HEK293 (cell line): ENCODE measurements around the gene PSTK.

Experiments used
- CTCF ChIA-PET: fragments of 350-600 bp; formaldehyde crosslinking; extraction: SDS; loops from one replicate; lab custom pipeline; 2021; ENCODE audit warnings: antibody characterized with exemption; lab: Yijun Ruan, JAX
- POLR2A ChIA-PET: fragments of 300-600 bp; formaldehyde crosslinking; extraction: SDS; loops from one replicate; lab custom pipeline; 2020; ENCODE audit warnings: antibody characterized with exemption, inconsistent platforms; lab: Yijun Ruan, JAX
- H3K27ac ChIP-seq: fragments of 200-500 bp; sonication (Bioruptor generic); 2 replicates; pipeline ENCODE4 v1.5.1; 2014; ENCODE audit warnings: low read depth, low read length, control low read depth, inconsistent platforms; ENCODE audit errors: extremely low read depth
- H3K36me3 ChIP-seq, 2 experiments: fragments of 200-500 bp in 1 of 2; sonication (Bioruptor generic) in 1 of 2; 1 replicate in 1 of 2; 2 replicates in 1 of 2; pipeline ENCODE4 v1.5.1; 2014 to 2017; ENCODE audit warnings: inconsistent platforms in 2 of 2, low read length in 2 of 2; ENCODE audit not compliant: control insufficient read depth in 2 of 2, insufficient read depth in 1 of 2
- H3K4me1 ChIP-seq: fragments of 200-500 bp; sonication (Bioruptor generic); 2 replicates; pipeline ENCODE4 v1.5.1; 2014; ENCODE audit warnings: mild to moderate bottlenecking, low read length, inconsistent platforms; ENCODE audit not compliant: control insufficient read depth, insufficient read depth
- H3K4me3 ChIP-seq: 2 replicates; pipeline ENCODE4 v1.5.1; 2011; ENCODE audit warnings: low read depth, mild to moderate bottlenecking, control low read depth, low read length, moderate library complexity
- H3K9me3 ChIP-seq: fragments of 200-500 bp; sonication (Bioruptor generic); 2 replicates; pipeline ENCODE4 v1.5.1; 2014; ENCODE audit warnings: low read depth, low read length, inconsistent platforms; ENCODE audit not compliant: control insufficient read depth, insufficient read depth
- ATF2 ChIP-seq: fragments of 450-650 bp; formaldehyde crosslinking; IDR thresholded peaks from 2 replicates; pipeline ENCODE4 v1.5.1; 2016; ENCODE audit warnings: missing biosample characterization, missing genetic modification characterization, low read depth
- TSHZ1 ChIP-seq: fragments of 450-650 bp; formaldehyde crosslinking; IDR thresholded peaks from 2 replicates; pipeline ENCODE4 v1.5.1; 2016; ENCODE audit warnings: missing biosample characterization, missing genetic modification characterization, borderline replicate concordance
- ZFP37 ChIP-seq: fragments of 450-650 bp; formaldehyde crosslinking; IDR thresholded peaks from 2 replicates; pipeline ENCODE4 v1.5.1; 2016; ENCODE audit warnings: missing biosample characterization, missing genetic modification characterization
- ZNF157 ChIP-seq: fragments of 450-650 bp; formaldehyde crosslinking; IDR thresholded peaks from 2 replicates; pipeline ENCODE4 v1.5.1; 2016; ENCODE audit warnings: missing biosample characterization, missing genetic modification characterization
- ZNF23 ChIP-seq: fragments of 450-650 bp; formaldehyde crosslinking; IDR thresholded peaks from 2 replicates; pipeline ENCODE4 v1.5.1; 2016; ENCODE audit warnings: missing biosample characterization, missing genetic modification characterization, borderline replicate concordance
- ZNF548 ChIP-seq: fragments of 450-650 bp; formaldehyde crosslinking; IDR thresholded peaks from 2 replicates; pipeline ENCODE4 v1.5.1; 2016; ENCODE audit warnings: missing biosample characterization, missing genetic modification characterization
- ZNF585B ChIP-seq: fragments of 450-650 bp; formaldehyde crosslinking; IDR thresholded peaks from 2 replicates; pipeline ENCODE4 v1.5.1; 2016; ENCODE audit warnings: missing biosample characterization, missing genetic modification characterization
- ZNF777 ChIP-seq: fragments of 450-650 bp; formaldehyde crosslinking; IDR thresholded peaks from 2 replicates; pipeline ENCODE4 v1.5.1; 2017; ENCODE audit warnings: missing biosample characterization, missing genetic modification characterization, borderline replicate concordance
- ZSCAN16 ChIP-seq: fragments of 450-650 bp; formaldehyde crosslinking; IDR thresholded peaks from 2 replicates; pipeline ENCODE4 v1.5.1; 2016; ENCODE audit warnings: missing biosample characterization, missing genetic modification characterization
- ZSCAN23 ChIP-seq: fragments of 450-650 bp; formaldehyde crosslinking; IDR thresholded peaks from 2 replicates; pipeline ENCODE4 v1.5.1; 2016; ENCODE audit warnings: missing biosample characterization, missing genetic modification characterization
- TF ChIP-seq, protein P1 (sequence below): sonication (generic); formaldehyde crosslinking; IDR thresholded peaks from 2 replicates; pipeline ENCODE4 v1.8.1; 2022; ENCODE audit warnings: mild to moderate bottlenecking, moderate library complexity, missing genetic modification reagents
- TF ChIP-seq, protein P2 (sequence below): fragments of 450-650 bp; formaldehyde crosslinking; IDR thresholded peaks from 2 replicates; pipeline ENCODE4 v1.5.1; 2016; ENCODE audit warnings: missing biosample characterization, missing genetic modification characterization, borderline replicate concordance
- TF ChIP-seq, protein P3 (sequence below): fragments of 450-650 bp; formaldehyde crosslinking; IDR thresholded peaks from 2 replicates; pipeline ENCODE4 v1.5.1; 2016; ENCODE audit warnings: missing biosample characterization, missing genetic modification characterization
- TF ChIP-seq, protein P4 (sequence below): fragments of 450-650 bp; formaldehyde crosslinking; IDR thresholded peaks from 2 replicates; pipeline ENCODE4 v1.5.1; 2016; ENCODE audit warnings: missing biosample characterization, missing genetic modification characterization
- TF ChIP-seq, protein P5 (sequence below): fragments of 450-650 bp; formaldehyde crosslinking; IDR thresholded peaks from 2 replicates; pipeline ENCODE4 v1.5.1; 2017; ENCODE audit warnings: missing biosample characterization, missing genetic modification characterization

The PSTK gene

GRCh38 chr10:123031124-123031523 lies 50.9 kb downstream of the PSTK start:
- Histone ChIP-seq H3K36me3 (peaks cover 0 to 13% of the 10 kb centered on the region in 2 experiments; a peak in 2 of 3 replicates), H3K27ac (no peak overlapping the region), H3K4me1 (no peaks in the 10 kb centered on the region), H3K4me3 (no peak overlapping the region), H3K9me3 (no peaks in the 10 kb centered on the region)
- ChIA-PET CTCF (interaction anchor here (0.5 to 1.6 kb wide), 5 partner anchors 9 to 431 kb away, joined by 3 to 9 read pairs (median 3); no protein-coding TSS in a partner anchor), POLR2A (no interaction called here)
- TF ChIP-seq, protein P1, sequence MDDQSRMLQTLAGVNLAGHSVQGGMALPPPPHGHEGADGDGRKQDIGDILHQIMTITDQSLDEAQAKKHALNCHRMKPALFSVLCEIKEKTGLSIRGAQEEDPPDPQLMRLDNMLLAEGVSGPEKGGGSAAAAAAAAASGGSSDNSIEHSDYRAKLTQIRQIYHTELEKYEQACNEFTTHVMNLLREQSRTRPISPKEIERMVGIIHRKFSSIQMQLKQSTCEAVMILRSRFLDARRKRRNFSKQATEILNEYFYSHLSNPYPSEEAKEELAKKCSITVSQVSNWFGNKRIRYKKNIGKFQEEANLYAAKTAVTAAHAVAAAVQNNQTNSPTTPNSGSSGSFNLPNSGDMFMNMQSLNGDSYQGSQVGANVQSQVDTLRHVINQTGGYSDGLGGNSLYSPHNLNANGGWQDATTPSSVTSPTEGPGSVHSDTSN (CRISPR knock-in tag) = no peak
- TF ChIP-seq ZNF548 (tag by site-specific recombination) = no peak
- TF ChIP-seq ZSCAN23 (tag by site-specific recombination) = no peak
- TF ChIP-seq, protein P2, sequence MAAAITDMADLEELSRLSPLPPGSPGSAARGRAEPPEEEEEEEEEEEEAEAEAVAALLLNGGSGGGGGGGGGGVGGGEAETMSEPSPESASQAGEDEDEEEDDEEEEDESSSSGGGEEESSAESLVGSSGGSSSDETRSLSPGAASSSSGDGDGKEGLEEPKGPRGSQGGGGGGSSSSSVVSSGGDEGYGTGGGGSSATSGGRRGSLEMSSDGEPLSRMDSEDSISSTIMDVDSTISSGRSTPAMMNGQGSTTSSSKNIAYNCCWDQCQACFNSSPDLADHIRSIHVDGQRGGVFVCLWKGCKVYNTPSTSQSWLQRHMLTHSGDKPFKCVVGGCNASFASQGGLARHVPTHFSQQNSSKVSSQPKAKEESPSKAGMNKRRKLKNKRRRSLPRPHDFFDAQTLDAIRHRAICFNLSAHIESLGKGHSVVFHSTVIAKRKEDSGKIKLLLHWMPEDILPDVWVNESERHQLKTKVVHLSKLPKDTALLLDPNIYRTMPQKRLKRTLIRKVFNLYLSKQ (tag by site-specific recombination) = no peak
- TF ChIP-seq ZSCAN16 = no peak
- TF ChIP-seq, protein P3, sequence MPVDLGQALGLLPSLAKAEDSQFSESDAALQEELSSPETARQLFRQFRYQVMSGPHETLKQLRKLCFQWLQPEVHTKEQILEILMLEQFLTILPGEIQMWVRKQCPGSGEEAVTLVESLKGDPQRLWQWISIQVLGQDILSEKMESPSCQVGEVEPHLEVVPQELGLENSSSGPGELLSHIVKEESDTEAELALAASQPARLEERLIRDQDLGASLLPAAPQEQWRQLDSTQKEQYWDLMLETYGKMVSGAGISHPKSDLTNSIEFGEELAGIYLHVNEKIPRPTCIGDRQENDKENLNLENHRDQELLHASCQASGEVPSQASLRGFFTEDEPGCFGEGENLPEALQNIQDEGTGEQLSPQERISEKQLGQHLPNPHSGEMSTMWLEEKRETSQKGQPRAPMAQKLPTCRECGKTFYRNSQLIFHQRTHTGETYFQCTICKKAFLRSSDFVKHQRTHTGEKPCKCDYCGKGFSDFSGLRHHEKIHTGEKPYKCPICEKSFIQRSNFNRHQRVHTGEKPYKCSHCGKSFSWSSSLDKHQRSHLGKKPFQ (tag by site-specific recombination) = no peak
- TF ChIP-seq, protein P4, sequence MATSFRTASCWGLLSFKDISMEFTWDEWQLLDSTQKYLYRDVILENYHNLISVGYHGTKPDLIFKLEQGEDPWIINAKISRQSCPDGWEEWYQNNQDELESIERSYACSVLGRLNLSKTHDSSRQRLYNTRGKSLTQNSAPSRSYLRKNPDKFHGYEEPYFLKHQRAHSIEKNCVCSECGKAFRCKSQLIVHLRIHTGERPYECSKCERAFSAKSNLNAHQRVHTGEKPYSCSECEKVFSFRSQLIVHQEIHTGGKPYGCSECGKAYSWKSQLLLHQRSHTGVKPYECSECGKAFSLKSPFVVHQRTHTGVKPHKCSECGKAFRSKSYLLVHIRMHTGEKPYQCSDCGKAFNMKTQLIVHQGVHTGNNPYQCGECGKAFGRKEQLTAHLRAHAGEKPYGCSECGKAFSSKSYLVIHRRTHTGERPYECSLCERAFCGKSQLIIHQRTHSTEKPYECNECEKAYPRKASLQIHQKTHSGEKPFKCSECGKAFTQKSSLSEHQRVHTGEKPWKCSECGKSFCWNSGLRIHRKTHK (tag by site-specific recombination) = no peak
- TF ChIP-seq ZNF777 (tag by site-specific recombination) = no peak
- no peak for TF ChIP-seq ZFP37 (tag by site-specific recombination)
- TF ChIP-seq, protein P5, sequence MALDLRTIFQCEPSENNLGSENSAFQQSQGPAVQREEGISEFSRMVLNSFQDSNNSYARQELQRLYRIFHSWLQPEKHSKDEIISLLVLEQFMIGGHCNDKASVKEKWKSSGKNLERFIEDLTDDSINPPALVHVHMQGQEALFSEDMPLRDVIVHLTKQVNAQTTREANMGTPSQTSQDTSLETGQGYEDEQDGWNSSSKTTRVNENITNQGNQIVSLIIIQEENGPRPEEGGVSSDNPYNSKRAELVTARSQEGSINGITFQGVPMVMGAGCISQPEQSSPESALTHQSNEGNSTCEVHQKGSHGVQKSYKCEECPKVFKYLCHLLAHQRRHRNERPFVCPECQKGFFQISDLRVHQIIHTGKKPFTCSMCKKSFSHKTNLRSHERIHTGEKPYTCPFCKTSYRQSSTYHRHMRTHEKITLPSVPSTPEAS (tag by site-specific recombination) = no peak
- no peak for TF ChIP-seq ZNF585B (tag by site-specific recombination)
- no peak for TF ChIP-seq ZNF23
- TF ChIP-seq ZNF157 (tag by site-specific recombination) = no peak
- TF ChIP-seq TSHZ1 = no peak

DNA sequence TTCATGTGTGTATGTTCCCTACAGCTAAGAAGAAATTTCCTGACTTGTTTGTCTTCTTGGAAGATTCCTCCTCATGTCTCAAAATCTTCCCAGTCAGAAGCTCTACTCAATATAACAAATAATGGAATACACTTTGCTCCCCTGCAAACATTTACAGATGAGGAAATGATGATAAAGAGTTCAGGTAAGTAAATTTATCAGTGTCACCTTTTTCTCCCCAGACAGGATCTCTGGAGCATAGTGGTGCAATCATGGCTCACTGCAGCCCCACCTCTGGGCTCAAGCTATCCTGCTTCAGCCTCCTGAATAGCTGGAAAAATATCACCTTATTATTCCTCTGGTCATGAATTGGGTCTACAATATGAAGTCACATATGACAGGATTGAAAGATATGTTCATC lies 54.1 kb downstream of the PSTK start:
- Histone ChIP-seq H3K36me3 (peaks cover 0 to 27% of the 10 kb centered on the region in 2 experiments; a peak in 2 of 3 replicates), H3K9me3 (no peaks in the 10 kb centered on the region), H3K27ac (no peak overlapping the region), H3K4me3 (no peak overlapping the region), H3K4me1 (no peaks in the 10 kb centered on the region)
- POLR2A ChIA-PET = no interaction called here
- no peak for TF ChIP-seq ATF2
- CTCF ChIA-PET = interaction anchor here (0.6 to 2.8 kb wide), 3 partner anchors 9 to 885 kb away, joined by 3 to 25 read pairs (median 17); no protein-coding TSS in a partner anchor
